ENCODE data around the gene BSCL2.
"Not testable (repeated sequence)": the region's sequence is repeated elsewhere in the genome, so short reads cannot be mapped to it uniquely, and the experiment has no call there.

Gene BSCL2

DNA sequence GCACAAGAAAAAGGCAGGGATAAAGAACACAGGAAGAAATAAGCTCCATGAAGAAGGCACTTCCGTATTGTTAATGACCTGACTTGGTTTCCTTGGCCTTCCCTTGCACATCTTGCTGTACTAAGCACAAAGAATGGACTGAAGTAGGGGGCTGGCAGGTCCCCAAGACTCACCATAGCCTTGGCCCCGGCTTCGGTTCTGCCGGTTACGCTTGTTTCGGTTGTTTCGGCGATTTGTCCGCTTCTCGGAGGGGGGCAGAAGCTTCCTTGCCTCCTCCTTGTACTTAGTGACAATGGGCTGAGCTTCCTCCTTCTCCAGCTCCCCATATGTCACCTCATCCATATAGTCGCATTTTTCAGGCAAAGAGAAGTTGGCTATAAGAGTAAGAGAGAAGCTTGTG is 9.6 kb upstream of the BSCL2 start:
- FAIRE-seq = no peak

DNA sequence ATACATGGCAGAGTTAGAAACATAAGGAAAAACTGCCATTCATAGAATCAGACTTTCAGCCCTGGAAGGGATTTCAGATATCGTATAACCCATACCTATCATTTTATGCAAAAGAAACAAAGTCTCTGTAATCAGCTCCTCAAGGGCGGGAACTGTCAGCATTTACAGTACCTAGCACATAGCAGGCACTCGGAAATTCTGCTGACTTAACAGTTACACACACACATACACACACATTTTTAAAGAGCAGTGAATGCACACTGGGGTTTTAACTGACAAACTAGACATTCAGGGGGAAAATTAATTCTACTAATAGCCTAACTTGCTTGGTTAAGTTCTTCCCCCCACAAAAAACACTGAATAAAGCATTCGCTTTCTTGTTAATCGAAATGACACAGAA is 9.0 kb upstream of the BSCL2 start:
- FAIRE-seq = no peak

GRCh38 chr11:62715150-62716130 is 8.2 kb upstream of the BSCL2 start:
- no peak for FAIRE-seq

GRCh38 chr11:62713343-62713742 is 6.1 kb upstream of the BSCL2 start:
- no peak for FAIRE-seq

- no peak for FAIRE-seq
Observed at GRCh38 chr11:62712861-62713260, 5.6 kb upstream of the BSCL2 start.

DNA sequence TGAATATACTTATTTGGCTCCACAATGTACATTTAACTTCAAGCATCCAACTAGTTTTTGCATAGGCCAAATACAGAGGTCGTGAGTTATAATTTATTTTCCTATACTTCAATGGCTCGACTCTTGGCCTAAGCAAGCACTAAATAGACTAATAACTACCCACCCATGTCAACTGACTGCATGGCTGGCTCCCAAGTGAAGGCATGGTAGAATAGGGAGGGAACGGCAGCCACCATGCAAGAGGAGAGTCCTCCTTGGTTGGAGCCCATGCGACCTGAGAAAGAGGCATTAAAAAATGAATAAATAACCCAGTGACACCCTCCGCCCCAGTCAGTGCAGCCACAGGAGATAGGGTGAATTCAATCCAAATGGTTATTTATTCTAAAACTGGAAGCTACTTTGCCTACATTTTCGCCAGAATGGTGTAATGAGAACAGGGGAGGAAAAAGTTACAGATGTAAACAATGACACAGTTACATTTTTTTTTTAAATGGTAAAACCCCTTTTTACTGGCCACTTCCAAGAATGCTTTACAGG is 5.1 kb upstream of the BSCL2 start:
- no peak for FAIRE-seq

DNA sequence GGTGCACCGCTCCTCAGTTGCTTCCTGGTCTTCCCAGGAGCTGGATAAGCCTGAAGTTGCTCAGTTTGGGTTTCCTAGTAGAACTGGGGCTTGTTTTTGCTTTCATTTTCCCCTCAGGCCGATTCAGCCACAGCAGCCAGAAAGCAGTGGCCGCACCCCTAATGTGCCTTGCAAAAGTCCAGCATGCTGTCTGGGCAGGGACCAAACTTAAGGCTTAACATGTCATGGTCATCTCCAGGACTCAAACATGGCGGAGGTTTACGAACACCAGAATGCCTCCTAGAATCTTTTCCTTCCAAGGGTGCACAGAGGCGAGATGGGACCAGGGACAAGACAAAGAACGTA is 2.7 kb upstream of the BSCL2 start:
- no peak for FAIRE-seq

DNA sequence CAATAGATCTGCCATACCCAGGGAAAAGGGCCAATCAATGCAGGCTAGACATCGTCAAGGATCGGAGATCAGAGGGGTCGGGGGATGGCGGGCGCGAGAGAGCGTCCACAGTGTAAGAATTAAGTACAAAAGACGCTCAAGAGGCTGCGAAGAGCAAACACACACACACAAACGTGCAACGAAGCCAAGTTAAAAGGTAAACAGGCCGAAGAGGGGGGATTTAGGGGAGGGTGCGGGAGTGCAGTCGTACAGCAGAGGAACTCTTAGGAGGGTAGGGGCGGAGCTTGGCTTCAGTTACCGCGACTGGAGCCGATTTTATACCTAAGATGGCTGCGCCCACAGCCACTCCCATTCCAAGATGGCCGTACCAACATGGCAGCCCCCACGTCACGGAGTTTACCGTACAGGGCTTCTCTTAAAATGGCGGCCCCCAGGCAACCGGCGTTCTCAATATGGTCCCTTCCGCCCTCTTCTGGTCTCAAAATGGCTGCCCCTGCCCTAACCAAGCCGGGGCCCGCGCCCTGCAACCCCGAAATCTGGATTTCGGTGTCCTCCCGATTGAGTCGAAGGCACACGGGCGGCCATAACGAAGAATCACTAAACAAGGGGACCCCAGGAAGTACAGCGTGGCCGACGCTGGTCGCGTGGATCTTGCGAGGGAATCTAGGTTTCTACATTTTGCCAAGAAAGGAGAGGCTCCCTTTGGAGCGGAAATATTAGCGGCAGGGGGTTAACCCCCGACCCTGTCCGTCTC is 2.2 kb upstream of the BSCL2 start:
- FAIRE-seq = no peak

- FAIRE-seq = no peak
Observed at GRCh38 chr11:62708793-62709192, 1.6 kb upstream of the BSCL2 start.

DNA sequence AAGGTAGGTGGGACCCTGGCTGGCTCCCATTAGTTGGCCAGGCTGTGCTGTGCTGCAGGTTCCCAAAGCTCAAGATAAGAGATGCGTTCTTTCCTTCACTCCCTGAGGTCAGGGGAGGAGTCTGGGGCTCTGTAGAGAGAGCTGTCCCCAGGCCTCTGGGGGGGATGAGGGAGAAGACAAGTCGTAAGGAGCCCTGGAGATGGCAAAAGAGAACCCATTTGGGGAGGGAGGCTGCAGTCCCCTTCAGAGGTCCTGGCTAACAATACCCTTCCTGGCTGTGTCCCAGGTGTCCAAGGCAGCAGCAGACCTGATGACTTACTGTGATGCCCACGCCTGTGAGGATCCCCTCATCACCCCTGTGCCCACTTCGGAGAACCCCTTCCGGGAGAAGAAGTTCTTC is 1.2 kb upstream of the BSCL2 start:
- FAIRE-seq = no peak

DNA sequence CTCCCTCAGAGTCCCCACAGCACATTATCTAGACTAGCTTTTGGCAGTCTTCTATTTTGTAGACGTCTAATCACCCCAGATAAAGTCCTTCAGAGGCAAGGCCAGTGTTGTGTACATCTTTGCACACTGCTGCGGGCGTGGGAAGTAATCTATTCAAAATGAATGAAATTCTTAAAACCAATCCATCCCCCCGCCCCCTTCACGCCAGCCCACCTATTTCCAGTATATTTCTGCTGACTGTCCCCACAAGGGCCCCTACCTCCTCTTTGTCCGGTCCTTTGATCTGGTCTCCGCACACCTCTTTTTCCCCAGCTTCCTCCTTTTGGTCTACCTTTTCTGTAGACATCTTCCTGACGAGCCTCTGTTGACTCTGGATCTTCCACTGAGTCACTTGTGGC is 375 bp downstream of the BSCL2 start:
- no peak for FAIRE-seq

- FAIRE-seq = no peak
Observed at GRCh38 chr11:62705880-62706849, 1.1 kb downstream of the BSCL2 start.

DNA sequence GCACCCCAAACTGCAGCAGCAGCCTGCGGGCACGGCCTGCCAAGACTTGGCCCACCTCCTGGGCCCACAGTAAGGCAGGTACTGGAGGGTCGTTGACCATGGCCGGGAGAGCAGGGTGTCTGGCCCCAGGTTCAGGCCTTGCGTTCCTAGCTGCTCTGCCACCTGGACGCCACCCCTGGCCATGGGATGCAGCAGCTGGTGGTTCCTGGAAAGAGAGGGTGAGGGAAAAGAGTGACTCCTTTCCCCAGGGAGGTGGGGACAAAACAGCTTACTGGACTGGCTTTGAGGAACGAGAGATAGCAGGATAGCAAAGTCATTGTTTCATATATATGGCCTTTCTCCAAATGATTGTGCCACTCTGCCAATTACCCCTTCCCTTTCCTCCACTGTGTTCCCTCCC is 1.8 kb downstream of the BSCL2 start:
- no peak for FAIRE-seq

DNA sequence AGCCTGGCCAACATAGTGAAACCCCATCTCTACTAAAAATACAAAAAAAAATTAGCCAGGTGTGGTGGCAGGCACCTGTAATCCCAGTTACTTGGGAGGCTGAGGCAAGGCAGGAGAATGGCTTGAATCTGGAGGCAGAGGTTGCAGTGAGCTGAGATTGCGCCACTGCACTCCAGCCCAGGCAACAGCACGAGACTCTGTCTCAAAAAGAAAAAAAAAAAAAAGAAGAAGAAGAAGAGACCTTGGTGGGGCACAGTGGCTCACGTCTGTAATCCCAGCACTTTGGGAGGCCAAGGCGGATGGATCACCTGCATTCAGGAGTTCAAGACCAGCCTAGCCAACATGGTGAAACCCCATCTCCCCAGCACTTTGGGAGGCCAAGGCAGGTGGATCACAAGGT is 3.3 kb downstream of the BSCL2 start:
- FAIRE-seq = not testable (repeated sequence)

- FAIRE-seq = no peak
Observed at GRCh38 chr11:62702246-62702645, 5.0 kb downstream of the BSCL2 start.

DNA sequence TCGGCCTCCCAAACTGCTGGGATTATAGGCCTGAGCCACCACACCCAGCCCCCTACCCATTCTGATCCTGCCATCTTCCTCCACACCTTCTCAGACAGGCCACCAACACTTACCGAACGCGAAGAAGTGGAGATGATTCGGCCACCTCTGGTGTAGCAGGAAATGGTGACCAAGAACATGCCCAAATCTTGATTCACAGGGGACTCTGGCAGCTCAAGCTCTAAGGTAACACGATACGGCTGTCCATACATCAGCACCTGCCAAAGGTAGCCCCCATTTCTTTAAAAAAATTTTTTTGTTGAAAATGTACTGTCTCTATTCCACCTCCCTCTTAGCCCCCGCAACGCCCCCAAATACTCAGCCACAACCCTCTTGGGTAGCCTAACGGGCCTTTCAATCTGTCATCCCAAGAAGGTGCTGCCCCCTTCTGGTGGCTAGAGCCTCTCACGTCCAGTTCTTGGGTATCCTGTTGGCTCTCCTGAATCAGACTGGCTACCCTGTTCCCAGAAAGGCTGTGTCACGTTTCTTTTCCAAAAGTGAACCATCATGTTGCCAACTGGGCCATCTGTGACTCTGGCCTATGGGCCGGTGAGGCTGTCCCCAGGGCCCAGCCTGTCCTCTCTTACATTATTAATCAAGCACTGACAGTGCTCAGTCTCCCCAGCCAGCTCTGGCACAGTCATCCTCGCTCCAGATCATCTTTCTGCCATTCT is 12.6 kb downstream of the BSCL2 start:
- no peak for FAIRE-seq

DNA sequence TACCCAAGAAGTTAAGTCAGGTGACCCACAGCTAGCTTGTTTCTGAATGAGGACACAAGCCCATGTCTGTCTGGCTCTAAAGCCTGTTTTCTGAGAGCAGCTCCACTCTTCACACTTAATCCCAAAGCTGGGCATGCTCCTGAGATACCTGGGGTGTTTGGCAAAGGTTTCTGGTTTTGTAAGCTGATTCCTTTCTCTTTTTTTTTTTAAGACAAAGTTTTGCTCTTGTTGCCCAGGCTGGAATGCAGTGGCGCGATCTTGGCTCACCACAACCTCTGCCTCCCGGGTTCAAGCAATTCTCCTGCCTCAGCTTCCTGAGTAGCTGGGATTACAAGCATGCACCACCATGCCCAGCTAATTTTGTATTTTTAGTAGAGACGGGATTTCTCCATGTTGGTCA is 13.6 kb downstream of the BSCL2 start:
- not testable (repeated sequence) for FAIRE-seq

GRCh38 chr11:62689421-62690183 is 17.6 kb downstream of the BSCL2 start, which contains the start of gene LRRN4CL:
Gene LRRN4CL, minus strand, starts transcription at chr11:62689530. Its CDS starts 1,022 bp downstream, at chr11:62688508.
- FAIRE-seq = no peak

GRCh38 chr11:62688491-62688890 is 18.7 kb downstream of the BSCL2 start:
- FAIRE-seq = no peak

DNA sequence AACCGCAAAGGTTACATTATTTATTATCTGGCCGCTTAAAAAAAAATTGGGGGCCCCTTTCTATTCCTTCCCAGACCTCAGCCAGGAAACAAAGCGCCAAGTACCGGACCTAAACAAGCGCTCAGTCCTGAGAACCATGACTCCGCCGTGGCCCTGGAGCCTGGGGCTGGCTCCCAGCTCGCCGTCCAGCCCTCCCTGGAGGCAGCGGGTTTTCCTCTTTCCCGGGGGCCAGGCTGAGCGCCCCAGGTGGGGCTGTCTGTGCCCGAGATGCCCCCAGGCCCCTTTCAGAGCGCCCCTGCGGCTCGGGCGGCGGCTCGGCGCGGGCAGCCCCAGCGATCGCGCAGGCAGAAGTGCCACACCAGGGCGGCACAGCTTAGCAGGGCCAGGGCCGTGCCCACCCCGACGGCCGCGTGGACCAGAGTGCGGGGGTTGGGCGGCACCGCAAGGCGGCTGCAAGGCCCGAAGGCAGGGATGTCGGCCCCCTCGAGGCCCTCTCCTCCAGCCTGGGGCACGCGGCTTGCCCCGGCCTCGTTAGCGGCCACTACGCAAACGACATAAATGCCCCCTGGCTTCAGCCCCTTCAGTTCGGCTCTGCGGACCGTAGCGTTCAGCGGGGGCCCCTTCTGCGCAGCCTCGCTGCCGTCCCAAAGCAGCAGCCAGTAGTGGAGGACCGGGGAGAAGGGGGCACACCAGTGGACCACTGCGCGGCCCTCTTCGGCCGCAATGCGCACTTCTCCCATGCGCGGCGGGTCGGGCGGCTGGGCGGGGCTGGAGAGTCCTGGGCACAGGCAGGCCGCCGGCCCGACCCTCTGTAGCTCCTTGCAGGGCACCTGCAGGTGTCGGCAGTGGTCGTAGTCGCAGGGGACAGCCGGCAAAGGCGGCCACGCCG is 19.5 kb downstream of the BSCL2 start:
- FAIRE-seq = no peak

All from islet of Langerhans (tissue), 1 donor.